GM21529 (cell line): ENCODE measurements around the gene BCL3.
"Not testable (repeated sequence)": the region's sequence is repeated elsewhere in the genome, so short reads cannot be mapped to it uniquely, and the experiment has no call there.

Experiments used
- ATAC-seq: cut with Tn5 transposase; IDR thresholded peaks from one replicate; pipeline ENCODE4 v1.9.1; 2021; ENCODE audit not compliant: unreplicated experiment

Gene BCL3

DNA sequence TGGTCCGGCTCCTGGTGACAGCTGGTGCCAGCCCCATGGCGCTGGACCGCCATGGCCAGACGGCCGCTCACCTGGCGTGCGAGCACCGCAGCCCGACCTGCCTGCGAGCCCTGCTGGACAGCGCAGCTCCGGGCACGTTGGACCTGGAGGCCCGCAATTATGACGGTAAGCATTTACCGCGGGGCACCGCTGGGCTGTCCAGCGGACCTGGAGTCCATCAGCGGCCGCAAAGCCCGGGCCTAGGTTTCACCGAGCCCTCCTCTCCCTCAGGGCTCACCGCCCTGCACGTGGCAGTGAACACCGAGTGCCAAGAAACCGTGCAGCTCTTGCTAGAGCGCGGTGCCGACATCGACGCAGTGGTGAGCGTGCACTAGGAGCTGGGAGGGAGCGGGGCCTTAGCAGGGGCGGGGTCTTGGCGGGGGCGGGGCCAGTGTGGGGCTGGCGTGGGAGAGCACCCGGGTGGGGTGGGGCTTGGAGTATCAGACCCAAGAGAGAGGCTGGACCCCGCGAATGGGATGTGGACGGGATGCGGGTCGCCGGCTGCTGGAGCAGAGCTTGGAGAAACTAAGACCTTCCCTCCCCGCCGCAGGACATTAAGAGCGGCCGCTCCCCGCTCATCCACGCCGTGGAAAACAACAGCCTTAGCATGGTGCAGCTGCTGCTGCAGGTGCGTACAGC, 8.7 kb downstream of the BCL3 start:
- no peak for ATAC-seq

- no peak for ATAC-seq
These were observed 9.4 kb downstream of the BCL3 start for GRCh38 chr19:44757735-44758505.

GRCh38 chr19:44758596-44758995, 10.1 kb downstream of the BCL3 start:
- ATAC-seq, result no peak

GRCh38 chr19:44759083-44759804, 10.7 kb downstream of the BCL3 start:
- ATAC-seq, result no peak

- ATAC-seq, result no peak
These were observed 13.5 kb downstream of the BCL3 start for GRCh38 chr19:44762038-44762437.

DNA sequence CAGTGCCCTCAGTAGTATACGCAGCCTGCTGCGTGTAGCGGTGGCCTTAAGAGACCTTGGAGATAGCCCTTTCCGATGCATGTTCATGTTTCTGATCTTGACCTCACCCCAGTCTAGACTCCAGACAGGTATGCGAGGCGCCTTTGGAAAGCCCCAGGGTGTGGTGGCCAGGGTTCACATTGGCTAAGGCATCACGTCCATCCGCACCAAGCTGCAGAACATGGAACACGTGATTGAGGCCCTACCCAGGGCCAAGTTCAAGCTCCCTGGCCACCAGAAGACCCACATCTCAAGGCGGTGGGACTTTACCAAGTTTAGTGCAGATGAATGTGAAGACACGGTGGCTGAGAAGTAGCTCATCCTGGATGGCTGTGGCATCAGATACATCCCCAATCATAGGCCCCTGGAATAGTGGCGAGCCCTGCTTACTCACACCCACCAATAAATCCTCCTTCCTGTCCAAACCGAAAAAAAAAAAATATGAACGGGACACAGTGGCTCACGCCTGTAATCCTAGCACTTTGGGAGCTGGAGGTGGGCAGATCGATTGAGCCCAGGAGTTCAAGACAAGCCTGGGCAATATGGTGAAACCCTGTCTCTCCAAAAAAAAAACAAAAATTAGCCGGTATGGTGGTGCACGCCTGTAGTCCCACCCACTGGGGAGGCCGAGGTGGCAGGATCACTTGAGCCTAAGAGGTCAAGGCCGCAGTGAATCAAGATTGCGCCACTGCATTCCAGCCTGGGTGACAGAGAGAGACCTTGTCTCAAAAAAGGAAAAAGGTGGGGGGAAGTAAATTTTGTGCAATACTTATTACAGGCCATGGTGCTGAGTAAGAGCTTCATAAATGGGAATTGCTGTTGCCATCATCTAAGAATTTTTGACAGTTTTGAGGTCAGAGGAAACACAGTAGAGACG, 16.8 kb downstream of the BCL3 start:
- ATAC-seq, result no peak

DNA sequence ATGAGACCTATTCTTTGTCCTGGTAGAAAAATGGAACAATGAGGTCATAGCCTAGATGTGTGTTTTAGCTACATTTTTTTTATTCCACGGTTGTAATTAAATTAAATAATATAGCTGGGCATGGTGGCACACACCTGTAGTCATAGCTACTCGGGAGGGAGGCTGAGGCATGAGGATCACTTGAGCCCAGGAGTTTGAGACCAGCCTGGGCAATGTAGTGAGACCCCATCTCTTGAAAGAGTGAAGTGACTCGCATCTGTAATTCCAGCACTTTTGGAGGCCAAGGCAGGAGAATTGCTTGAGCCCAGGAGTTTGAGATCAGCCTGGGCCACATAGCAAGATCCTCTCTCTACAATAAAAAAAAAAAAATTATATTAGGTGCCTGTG, 17.4 kb downstream of the BCL3 start:
- ATAC-seq, result no peak

DNA sequence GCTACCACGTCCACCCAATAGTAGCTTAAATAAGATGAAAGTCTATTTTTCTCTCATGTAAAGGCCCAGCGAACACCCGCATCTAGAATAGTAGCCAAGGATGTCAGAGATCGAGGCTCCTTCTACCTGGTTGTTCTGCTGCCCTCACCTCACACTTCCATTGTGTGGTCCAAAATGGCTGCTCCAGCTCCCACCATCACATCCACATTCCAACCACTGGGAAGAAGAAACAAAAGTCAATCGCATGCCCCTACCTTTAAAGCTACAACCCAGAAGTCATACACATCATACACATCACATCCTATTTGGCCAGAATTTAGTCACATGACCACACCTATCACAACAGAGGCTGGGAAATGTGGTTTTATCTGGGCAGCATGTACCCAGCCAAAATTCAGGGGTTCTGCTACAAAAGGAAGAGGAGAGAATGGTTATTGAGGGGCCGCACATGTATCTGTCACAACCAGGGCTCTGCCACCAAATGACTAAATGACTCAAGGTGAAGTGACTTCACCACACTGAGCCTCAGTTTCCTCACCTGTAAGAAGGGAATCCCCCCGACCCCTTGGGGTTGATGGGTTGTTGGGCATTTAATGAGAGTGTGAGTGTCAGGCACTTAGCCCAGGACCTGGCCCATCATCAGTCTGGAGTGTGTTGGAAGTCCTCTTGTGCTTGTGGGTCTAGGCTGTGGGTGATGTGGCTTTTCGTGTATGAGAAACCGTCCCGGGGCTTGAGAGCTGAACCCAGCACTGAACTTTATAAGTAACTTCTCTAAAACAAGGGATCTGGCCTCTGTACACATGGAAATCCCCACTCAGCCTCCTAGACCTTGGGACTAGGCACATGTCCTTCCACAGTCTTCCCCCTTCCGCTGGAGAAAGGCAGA, 19.0 kb downstream of the BCL3 start:
- ATAC-seq, result no peak

DNA sequence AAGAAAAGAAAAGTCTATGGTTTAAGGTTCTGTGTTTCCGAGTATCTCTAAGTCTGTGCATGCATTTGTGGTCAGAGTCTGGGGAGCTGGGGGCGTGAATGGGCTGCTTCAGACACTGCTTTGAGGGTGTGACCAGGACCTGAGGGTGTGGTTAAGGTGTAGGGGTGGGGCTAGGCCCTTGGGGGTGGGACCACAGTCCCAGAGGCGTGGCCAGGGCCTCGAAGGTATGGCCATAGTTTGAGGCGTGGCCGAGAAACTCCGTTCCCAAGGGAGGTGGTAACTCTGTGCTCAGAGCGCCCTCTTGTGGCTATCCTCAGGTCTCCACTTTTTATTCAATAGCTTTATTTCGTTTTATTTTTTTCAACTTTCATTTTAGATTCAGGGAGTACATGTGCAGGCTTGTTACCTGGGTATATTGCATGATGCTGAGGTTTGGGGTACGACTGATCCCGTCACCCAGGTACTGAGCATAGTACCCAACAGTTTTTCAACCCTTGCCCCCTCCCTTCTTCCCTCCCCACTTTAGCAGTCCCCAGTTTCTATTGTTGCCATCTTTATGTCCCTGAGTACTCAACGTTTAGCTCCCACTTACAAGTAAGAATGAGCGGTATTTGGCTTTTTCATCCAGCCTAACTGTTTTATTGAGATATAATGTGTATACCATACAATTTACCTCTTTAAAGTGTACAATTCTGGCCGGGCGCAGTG, 22.2 kb downstream of the BCL3 start:
- ATAC-seq, result peak; percentile 96

DNA sequence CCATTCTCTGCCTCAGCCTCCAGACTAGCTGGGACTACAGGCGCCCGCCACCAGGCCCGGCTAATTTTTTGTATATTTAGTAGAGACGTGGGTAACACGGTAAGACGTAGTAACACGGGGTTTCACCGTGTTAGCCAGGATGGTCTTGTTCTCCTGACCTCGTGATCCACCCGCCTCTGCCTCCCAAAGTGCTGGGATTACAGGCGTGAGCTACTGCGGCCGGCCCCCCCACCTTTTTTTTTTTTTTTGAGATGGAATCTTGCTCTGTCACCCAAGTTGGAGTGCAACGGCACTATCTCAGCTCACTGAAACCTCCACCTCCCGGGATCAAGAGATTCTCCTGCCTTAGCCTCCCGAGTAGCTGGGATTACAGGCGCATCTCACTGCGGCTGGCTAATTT, 23.6 kb downstream of the BCL3 start:
- ATAC-seq, result not testable (repeated sequence)

- ATAC-seq, result no peak
These were observed 24.5 kb downstream of the BCL3 start for GRCh38 chr19:44772959-44773358.

- no peak for ATAC-seq
These were observed 27.2 kb downstream of the BCL3 start for GRCh38 chr19:44775676-44776240.

DNA sequence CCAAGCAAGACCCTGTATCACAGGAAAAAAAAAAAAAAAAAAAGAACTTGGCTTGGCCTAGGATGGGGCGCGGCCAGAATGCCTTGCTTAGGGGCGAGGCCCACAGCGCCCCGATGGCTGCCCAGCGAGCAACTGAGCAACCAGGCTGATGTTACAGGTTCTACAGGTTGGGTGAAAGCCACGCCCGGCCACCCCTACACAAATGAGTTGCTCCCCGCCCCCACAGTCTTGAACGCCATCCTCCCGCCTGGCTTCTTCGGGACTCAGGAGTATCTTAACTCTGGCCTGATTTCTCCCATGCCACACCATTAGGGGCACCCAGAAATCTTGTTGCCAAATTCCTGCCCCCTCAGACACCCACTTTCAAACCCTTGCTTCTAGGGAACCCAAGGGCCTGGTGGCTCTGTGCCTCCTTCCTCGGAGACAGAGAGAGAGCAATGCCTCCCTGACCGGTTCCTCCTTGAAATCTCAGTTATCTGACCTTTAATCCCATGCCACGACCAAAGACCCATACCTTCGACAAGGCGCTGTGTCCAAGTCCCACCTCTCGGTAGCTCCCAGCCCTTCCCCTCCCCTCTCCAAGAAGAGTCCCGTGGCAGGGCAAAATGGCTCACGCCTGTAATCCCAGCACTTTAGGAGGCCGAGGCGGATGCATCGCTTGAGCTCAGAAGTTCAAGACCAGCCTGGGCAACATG, 28.0 kb downstream of the BCL3 start:
- no peak for ATAC-seq

GRCh38 chr19:44777715-44778347, 29.3 kb downstream of the BCL3 start, which contains the start of gene CBLC:
TSS of gene CBLC (plus strand) at chr19:44777890. CDS start at chr19:44777932, 42 bp downstream.
- ATAC-seq, result no peak

- no peak for ATAC-seq
These were observed 30.6 kb downstream of the BCL3 start for GRCh38 chr19:44779150-44779549.

DNA sequence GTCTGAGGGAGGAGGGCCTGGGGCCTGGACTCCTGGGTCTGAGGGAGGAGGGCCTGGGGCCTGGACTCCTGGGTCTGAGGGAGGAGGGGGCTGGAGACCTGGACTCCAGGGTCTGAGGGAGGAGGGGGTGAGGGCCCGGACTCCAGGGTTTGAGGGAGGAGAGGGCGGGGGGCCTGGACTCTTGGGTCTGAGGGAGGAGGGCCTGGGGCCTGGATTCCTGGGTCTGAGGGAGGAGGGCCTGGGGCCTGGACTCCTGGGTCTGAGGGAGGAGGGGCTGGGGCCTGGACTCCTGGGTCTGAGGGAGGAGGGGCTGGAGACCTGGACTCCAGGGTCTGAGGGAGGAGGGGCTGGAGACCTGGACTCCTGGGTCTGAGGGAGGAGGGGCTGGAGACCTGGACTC, 33.2 kb downstream of the BCL3 start:
- not testable (repeated sequence) for ATAC-seq

DNA sequence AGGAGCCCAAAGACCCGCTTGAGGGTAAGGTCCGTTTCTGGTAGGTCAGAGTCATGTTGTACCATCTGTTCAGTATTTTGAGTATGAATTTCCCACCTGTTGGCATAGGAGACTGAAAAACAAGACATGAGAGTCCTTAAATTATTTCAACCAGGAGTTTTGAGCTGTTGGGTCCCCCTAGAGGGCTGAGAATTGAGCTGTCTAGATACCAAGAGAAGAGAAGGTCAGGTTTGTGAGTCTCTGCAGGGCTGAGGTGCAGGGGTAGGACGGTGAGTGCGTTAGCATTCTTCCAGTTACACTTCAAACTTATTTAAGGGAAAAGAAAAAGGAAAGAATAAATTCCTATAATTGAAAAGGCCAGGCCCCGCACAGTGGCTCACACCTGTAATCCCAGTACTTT, 34.2 kb downstream of the BCL3 start:
- ATAC-seq, result no peak

GRCh38 chr19:44783545-44783944, 35.0 kb downstream of the BCL3 start:
- ATAC-seq, result no peak
